ENCODE results near the gene HTR1D.

Gene HTR1D

DNA sequence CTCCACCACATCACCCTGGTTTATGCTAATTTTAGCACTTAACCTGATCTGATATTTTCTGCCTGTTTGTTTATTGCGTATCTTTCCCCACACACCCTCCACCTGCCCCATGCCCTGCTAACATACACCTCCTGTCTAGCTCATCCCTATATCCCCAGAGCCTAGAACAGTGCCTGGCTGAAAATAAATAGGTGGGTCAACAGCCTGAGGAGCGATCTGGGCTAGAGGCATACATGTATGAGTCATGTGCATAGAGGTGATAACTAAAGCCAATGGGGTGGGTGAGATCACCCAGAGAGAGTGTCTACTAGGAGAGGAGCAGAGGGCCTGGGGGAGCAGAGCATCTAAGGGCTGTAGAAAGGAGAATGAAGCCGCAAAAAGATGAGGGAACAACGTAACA lies 2.7 kb downstream of the HTR1D start:
- H3K79me2 ChIP-seq (ENCODE audit: insufficient read depth, low read length) = no peaks in the 10 kb centered on the region
- no peak overlapping the region for H3K4me2 ChIP-seq (ENCODE audit: low read depth, low read length, poor library complexity, severe bottlenecking)
- H2AFZ ChIP-seq (ENCODE audit: low read length) = no peak overlapping the region
- H3K36me3 ChIP-seq (ENCODE audit: insufficient read depth, low read length) = no peaks in the 10 kb centered on the region
- H3K27me3 ChIP-seq (ENCODE audit: insufficient read depth, low read length, poor library complexity, severe bottlenecking) = peaks cover 20% of the 10 kb centered on the region
- TF ChIP-seq, protein P1, sequence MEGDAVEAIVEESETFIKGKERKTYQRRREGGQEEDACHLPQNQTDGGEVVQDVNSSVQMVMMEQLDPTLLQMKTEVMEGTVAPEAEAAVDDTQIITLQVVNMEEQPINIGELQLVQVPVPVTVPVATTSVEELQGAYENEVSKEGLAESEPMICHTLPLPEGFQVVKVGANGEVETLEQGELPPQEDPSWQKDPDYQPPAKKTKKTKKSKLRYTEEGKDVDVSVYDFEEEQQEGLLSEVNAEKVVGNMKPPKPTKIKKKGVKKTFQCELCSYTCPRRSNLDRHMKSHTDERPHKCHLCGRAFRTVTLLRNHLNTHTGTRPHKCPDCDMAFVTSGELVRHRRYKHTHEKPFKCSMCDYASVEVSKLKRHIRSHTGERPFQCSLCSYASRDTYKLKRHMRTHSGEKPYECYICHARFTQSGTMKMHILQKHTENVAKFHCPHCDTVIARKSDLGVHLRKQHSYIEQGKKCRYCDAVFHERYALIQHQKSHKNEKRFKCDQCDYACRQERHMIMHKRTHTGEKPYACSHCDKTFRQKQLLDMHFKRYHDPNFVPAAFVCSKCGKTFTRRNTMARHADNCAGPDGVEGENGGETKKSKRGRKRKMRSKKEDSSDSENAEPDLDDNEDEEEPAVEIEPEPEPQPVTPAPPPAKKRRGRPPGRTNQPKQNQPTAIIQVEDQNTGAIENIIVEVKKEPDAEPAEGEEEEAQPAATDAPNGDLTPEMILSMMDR (conservative IDR thresholded peaks at IDR 0.05; ENCODE audit: low read length) = no peak
- H3F3A ChIP-seq (ENCODE audit: low read depth) = no peaks in the 10 kb centered on the region
- H3K9me2 ChIP-seq (replicated peaks; ENCODE audit: low read depth, low read length) = no peaks in the 10 kb centered on the region
- no peaks in the 10 kb centered on the region for H3K4me1 ChIP-seq (ENCODE audit: insufficient read depth, low read length, poor library complexity, severe bottlenecking)
- H3K9ac ChIP-seq (ENCODE audit: low read depth, low read length, poor library complexity, severe bottlenecking) = no peak overlapping the region
- no peaks in the 10 kb centered on the region for H4K20me1 ChIP-seq (ENCODE audit: insufficient read depth, low read length, poor library complexity, severe bottlenecking)
- no peaks in the 10 kb centered on the region for H3K9me3 ChIP-seq (ENCODE audit: insufficient read depth, low read depth, low read length)
- no peak overlapping the region for H3K4me3 ChIP-seq (ENCODE audit: low read length, poor library complexity, severe bottlenecking)

DNA sequence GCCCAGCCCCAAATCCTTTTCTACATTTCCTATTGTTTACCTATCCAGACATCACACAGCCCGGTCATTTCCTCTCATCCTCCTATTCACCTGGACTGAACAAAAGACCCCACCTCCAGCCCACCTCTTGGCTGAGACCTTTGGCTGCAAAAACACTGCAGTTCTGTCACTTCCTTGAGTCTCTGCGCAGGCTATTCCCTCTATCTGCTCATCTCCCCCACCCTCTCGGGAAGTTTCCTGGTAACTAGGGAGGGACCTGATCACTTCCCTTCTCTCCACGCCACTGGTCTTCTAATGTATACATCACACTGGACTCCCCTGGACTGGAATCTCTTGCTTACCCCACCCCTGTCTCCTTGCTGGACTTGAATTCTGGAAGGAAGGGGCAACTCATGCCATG lies 5.3 kb downstream of the HTR1D start:
- no peaks in the 10 kb centered on the region for H4K20me1 ChIP-seq (ENCODE audit: insufficient read depth, low read length, poor library complexity, severe bottlenecking)
- no peaks in the 10 kb centered on the region for H3F3A ChIP-seq (ENCODE audit: low read depth)
- H3K79me2 ChIP-seq (ENCODE audit: insufficient read depth, low read length) = no peaks in the 10 kb centered on the region
- H3K9ac ChIP-seq (ENCODE audit: low read depth, low read length, poor library complexity, severe bottlenecking) = no peak overlapping the region
- H3K4me2 ChIP-seq (ENCODE audit: low read depth, low read length, poor library complexity, severe bottlenecking) = no peak overlapping the region
- no peak for TF ChIP-seq EZH2phosphoT487 (IDR thresholded peaks at IDR 0.05; ENCODE audit: borderline replicate concordance)
- TF ChIP-seq, protein P1 (conservative IDR thresholded peaks at IDR 0.05; ENCODE audit: low read length) = no peak
- H3K9me2 ChIP-seq (replicated peaks; ENCODE audit: low read depth, low read length) = no peaks in the 10 kb centered on the region
- no peak overlapping the region for H3K4me3 ChIP-seq (ENCODE audit: low read length, poor library complexity, severe bottlenecking)
- H2AFZ ChIP-seq (ENCODE audit: low read length) = no peak overlapping the region
- no peaks in the 10 kb centered on the region for H3K36me3 ChIP-seq (ENCODE audit: insufficient read depth, low read length)
- no peaks in the 10 kb centered on the region for H3K4me1 ChIP-seq (ENCODE audit: insufficient read depth, low read length, poor library complexity, severe bottlenecking)
- H3K27me3 ChIP-seq (ENCODE audit: insufficient read depth, low read length, poor library complexity, severe bottlenecking) = peaks cover 2% of the 10 kb centered on the region
- H3K9me3 ChIP-seq (ENCODE audit: insufficient read depth, low read depth, low read length) = no peaks in the 10 kb centered on the region

DNA sequence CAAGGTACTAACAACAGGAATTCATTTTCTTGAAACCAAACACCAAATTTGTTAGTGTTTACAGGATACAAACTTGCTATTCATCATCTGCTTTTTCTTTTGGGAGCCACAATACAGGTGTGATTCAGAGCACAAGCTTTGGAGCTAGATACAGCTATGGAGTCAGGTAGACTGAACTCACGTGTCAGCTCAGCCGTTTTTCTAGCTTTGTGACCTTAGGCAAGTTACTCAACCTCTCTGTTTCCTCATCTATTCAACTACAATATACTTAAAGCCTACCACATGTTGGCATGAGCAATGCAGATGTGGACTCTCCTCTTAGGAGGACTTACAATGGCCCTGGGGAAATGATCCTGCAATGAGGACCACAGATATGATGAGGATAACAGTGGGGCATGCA lies 6.3 kb downstream of the HTR1D start:
- Histone ChIP-seq H2AFZ (ENCODE audit: low read length) (no peak overlapping the region), H3K9me3 (ENCODE audit: insufficient read depth, low read depth, low read length) (no peaks in the 10 kb centered on the region), H3K27me3 (ENCODE audit: insufficient read depth, low read length, poor library complexity, severe bottlenecking) (no peaks in the 10 kb centered on the region), H4K20me1 (ENCODE audit: insufficient read depth, low read length, poor library complexity, severe bottlenecking) (no peaks in the 10 kb centered on the region), H3K9ac (ENCODE audit: low read depth, low read length, poor library complexity, severe bottlenecking) (no peak overlapping the region), H3K9me2 (replicated peaks; ENCODE audit: low read depth, low read length) (no peaks in the 10 kb centered on the region), H3K4me3 (ENCODE audit: low read length, poor library complexity, severe bottlenecking) (no peak overlapping the region), H3K4me1 (ENCODE audit: insufficient read depth, low read length, poor library complexity, severe bottlenecking) (no peaks in the 10 kb centered on the region), H3K4me2 (ENCODE audit: low read depth, low read length, poor library complexity, severe bottlenecking) (no peak overlapping the region), H3F3A (ENCODE audit: low read depth) (no peaks in the 10 kb centered on the region), H3K36me3 (ENCODE audit: insufficient read depth, low read length) (no peaks in the 10 kb centered on the region), H3K79me2 (ENCODE audit: insufficient read depth, low read length) (no peaks in the 10 kb centered on the region)
- no peak for TF ChIP-seq EZH2phosphoT487 (IDR thresholded peaks at IDR 0.05; ENCODE audit: borderline replicate concordance)
- TF ChIP-seq, protein P1 (conservative IDR thresholded peaks at IDR 0.05; ENCODE audit: low read length) = no peak

All from Loucy (cell line).